GM19397 (cell line): ENCODE measurements around the gene SEZ6L.

Source experiments
- ATAC-seq: cut with Tn5 transposase; IDR thresholded peaks from one replicate; pipeline ENCODE4 v1.9.1; 2021; ENCODE audit warnings: mild to moderate bottlenecking, moderate library complexity; ENCODE audit not compliant: unreplicated experiment

Gene SEZ6L

DNA sequence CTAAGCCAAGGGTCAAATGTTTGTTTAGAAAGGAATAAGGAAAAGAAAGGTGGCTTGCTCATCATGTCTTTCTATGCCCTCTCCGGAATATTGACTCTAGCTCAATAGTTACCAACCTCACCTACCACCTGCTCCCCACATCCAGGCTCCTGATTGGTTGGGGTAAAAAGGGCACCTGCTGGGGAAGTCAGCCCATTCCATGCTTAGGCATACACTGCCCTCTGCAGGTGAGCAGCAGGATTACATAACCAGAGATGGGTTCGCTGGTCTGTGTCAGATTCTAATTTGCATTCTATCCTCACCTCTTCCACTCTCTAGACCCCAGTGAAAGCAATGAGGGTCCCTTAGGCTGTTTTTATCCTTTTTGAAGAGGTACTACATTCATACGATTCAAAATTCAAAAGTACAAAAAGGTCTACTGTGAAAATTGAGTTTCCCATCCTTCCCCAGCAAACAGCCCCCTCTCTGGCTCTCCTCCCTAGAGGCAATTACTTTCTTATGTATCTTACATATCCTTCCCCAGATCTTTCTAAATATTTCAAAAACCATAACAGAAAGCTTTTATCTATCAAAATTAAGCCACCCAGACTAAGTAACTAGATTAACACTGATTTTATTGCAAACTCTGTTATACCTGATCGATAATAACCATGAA lies 161.8 kb downstream of the SEZ6L start:
- no peak for ATAC-seq

DNA sequence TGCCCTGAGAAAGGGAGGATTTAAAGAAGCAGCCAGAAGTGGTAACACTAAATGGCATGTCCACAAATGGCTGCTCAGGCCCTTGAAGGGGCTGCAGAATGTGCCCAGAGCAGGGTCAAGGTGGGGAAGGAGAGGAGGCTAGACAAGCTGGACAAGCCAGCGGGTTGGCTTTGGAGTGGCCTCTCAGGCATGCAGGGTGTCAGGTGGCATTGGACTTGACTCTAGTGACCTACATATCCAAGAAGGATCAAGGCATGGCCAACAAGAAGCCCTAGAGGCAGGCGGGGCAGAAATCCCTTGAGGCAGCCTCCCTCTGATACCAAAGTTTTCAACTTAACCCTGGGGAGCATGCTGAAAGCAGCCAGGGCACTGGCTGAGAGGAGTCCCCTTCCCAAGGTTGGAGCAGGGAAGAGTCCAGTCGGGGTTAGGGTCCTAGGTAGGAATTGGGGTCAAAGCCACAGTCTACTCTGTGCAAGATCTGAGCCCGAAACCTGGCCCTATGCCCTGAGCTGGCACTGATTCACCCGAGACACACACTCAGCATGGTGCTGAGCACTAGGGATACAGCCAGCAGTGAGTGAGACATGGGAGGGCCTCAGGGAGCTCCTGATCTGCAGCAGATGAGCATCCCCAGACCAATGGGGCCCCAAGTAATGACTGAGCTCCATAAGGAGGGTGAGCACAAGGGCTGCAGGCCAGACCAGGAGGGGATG lies 164.0 kb downstream of the SEZ6L start:
- ATAC-seq, result no peak

DNA sequence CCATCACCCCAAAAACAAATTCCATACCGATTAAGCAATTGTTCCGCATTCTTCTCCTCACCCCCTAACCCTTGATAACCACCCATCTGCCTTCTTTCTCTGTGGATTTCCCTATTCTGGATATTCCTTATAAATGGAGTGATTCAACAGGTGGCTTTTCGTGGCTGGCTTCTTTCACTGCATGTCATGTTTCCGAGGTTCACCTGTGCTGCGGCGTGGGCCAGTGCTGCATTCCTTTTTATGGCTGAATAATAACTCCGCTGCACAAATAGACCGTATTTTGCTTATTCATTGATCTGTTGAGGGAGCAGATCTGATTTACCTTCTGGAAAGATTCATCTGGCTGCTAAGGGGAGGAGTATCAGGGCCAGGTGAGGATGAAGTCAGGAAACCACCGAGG lies 165.0 kb downstream of the SEZ6L start:
- no peak for ATAC-seq

DNA sequence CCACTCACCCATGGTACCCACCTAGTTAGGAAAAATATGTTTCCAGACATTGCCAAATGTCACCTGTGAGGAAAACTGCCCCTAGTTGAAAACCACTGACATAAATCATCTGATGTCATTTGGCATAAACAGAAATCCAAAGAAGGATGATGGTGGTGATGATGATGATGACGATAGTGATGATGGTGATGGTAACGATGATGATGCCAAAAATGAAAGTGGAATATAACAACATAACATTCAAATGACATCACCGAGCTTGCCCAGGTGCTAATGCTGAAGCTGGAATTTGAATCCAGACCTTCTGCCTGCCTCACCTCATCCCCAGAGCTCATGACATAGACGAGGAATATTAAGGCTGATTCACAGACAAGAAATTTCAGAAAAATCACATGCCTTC lies 167.5 kb downstream of the SEZ6L start:
- ATAC-seq, result no peak

DNA sequence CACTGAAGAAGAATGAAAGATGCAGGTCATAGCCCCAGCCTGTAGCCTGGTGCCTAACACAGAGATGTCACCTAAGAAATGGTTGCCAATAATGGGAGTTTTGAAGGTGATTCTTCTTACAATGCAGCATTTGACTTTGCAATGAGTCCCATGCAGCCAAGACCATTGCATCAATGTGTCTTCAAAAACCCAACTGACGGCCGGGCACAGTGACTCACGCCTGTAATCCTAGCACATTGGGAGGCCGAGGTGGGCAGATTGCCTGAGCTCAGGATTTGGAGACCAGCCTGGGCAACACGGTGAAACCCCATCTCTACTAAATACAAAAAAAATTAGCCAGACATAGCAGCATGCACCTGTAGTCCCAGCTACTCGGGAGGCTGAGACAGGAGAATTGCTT lies 170.5 kb downstream of the SEZ6L start:
- no peak for ATAC-seq

DNA sequence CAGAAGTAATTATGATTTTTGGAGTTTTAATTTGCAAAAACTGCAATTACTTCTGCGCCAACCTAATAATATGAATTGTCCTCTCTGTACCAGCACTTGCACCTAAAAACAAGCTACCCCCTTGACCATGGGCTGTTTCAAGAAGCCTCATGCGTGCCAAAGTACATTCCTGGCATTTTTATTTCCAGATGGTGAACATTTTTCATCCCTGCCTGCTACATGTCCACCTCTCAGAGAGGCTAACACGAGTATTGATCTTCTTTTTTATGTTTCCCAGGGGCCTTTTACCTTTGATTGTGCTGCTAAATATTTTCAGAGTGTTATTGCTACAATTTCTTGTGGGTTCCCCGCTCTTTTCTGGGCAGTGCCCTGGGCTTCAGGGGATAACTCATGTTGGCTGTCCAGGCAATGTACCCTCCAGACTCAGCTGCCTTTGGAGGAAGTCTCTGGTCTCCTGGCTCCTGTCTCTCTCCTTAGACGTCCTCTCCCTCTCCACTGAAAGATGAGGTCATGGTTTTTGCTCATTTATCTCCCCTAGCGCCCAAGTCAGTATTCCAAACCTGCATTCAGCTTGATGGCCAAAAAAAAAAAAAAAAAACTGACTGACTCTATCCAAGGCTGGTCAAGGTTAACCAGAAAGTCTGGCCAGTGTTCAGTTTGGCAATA lies 173.6 kb downstream of the SEZ6L start:
- ATAC-seq, result no peak

DNA sequence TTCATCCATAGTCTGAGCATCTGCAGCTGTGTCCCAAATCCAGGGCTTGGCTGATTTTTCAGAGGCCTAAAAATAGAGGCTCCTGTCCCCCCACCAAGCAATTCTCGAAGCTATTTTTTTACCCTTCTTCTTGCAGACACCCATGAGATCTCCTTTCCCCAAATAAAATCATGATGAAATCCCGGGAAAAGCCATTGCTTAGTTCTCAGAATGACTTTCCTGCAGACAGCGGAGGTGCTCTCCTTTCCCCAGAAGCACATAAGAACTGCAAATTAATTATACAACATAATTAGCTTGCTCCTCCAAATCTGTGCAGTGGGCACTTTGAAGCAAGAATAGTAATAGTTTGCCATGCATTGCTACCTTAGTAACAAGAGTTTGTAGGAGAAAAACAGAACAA lies 176.2 kb downstream of the SEZ6L start:
- ATAC-seq, result no peak

DNA sequence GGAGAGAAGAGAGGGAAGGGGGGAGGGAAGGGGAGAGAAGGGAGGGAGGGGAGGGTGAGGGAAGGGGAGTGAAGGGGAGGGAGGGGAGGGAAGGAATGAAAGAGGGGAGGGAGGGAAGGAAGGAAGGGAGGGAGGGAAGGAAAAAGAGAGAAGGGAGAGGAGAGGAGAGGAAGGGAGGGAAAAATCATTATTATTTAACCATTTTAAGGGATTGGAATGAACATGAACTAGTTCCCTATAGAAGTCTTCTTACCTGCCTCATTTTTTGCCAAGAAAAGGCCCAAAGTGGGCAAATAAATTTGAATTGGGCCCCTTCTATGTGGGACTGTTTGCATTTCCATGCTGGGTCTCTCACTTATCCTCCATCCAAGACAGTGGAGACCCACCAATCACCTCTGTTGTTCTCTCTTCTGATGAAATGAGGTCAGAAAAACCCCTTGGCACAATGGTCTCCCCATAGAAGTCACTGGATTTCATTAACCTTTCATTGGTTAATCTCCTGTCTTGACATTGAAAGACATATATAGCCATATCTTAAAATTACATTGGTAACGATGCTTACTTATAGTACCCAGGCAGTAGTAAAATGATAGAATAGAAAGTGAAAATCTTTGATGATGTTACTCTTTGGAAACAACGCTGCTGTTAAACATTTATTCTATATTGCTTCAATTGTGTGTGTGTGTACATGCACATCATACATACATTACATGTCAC lies 179.7 kb downstream of the SEZ6L start:
- no peak for ATAC-seq

DNA sequence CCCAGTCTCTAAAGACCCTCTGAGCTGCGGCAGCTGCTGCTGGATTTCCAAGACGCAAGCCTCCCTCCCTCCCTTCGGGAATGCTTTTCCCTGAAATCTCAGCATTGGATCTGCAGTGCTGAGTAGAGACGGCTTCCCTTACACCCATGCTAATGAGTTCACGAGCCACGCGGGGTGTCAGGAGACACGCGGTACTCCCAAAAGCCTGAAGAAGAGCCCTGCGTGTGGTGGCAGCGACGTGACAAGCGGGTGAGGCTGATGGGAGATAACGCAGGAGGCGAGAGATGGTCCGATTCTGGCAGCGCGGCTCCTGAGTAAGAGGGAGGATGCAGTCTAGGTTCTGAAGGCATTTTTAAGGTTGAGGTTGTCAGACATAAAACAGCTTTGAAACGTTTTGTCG lies 185.4 kb downstream of the SEZ6L start:
- no peak for ATAC-seq

DNA sequence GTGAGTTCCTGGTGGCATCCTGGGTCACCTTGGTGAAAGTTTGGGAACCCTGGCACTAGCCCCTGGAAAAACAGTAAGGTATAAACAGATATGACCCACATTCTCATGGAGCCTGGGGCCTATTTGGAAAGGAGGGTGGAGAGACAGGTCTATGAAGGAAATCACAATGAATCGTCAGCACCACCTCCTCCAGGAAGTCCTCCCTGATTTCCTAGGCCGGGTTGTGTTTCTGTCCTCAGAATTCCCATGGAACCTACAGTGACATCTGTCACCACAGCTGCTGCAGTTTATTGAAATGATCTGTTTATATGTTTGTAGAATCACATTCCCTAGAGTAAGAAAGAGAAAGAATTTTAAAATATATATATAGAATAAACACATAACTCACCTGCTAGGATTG lies 188.0 kb downstream of the SEZ6L start:
- ATAC-seq, result no peak

DNA sequence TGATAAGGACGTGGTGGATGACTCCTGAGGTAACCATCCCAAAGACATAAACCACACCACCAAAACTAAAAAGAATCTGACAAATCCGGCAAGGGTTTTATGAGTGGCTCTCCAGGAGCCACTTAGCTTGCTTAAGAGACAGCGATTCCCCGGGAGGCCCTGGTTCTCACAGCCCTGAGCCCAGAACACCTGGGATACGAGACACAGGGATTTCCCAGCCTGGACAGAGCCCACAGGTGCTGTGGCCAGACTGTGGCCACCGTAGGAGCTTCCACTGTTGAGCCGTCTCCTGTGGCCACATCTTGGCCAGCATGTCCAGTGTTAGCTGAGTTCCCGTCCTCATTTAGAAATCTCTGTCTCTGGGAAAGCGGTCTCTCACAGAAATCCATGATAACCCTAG lies 188.6 kb downstream of the SEZ6L start:
- no peak for ATAC-seq

DNA sequence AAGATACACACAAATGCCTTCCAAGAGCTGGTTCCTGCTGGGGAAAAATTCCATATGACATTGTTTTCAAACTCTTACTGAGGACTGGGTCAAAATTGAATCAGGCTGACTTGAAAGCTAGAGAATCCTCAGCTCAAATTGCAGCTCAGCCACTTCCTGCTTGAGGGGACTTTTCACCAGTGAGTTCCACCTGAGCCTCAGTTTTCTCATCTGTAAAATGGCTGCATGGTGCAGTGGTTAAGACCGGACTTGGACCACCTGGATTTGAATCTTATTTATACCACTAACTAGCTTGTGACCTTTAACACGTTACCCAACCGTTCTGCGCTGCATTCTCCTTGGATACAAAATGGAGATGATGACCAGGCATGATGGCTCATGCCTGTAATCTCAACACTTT lies 189.9 kb downstream of the SEZ6L start:
- no peak for ATAC-seq

DNA sequence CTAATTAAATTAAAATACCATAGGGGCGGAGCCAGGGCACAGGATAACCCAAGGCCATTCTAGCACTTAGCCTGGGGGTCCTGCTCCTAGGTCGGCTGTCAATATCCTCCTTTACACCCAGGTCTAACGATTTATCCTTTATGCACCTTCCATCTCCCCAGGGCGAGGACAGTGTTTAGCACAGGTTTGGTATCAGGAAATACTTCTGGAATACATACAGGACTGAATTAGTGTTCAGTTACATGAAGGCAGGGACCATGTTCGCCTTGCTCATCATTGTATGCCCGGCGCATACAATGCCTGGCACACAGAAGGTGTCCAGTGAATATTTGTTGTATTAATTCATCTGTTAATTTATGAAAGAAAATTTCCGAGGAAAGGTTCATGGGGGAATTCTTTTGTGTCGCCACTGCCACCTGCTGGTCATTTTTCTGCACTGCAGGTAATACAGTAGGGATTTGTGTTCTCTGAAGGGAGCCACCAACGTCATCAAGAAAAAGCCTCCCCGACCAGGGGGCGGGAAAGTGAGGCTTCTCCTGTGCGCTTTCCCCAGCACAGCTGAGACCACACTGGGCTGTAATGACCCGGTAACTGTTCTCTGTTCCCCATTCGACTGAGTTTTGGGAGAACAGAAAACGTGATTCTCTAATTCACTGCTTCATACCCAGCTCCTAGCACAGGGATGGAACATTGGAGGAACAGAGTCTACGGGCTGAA lies 191.1 kb downstream of the SEZ6L start:
- no peak for ATAC-seq

DNA sequence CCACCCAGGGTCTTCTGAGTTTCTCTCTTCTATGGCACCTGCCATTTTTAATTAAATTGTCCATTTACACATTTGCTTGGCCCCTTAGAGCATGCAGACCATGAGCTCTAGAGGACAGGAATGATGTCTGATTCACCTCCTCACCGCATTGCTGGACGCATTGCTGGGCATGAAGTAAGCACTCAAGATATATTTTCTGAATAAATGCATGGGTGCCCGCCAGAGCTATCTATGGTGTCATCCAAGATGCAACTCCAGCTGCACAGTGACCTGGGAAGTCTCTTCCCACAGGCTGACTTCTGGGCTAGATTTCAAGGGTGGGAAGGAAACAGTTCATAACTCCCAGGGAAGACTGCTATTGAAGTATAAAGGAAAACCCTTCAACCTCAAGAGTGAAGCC lies 193.2 kb downstream of the SEZ6L start:
- ATAC-seq, result no peak

DNA sequence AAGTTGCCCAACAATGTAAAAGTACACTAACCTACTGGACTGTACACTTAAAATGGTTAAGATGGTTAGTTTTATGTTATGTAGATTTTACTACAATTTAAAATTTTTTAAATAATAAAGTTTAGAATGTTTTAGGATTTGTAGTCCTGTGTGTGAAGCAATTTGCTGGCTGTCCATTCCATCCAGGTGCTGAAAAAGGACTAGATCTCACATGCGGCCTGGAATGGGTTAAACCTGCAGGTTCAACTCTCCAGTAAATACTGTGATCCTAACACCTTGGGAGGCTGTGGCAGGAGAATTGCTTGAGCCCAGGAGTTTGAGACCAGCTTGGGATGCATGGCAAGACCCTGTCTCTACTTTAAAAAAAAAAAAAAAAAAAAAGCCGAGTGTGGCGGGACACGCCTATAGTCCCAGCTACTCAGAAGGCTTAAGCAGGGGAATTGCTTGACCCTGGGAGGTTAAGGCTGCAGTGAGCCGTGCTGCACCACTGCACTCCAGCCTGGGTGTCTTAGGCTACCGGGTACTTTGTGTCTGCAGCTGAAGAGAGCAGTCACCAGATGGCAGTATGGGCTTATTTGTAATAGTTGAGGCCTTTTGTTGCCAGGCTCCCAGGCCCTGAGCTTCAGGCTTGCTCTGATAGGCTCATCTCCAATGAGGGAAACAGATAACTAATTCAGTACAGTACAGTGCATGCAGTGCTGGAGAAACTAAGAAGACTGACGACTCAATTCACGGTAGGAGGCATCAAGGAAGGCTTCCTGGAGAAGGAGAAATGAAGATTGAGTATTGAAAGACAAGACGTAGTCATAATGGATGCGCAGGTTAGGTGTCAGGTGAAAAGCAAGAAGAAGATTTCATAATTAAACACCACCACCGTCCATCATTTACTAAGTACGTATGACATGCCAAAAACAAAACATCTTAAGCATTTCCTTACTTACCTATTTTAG lies 195.1 kb downstream of the SEZ6L start:
- no peak for ATAC-seq

DNA sequence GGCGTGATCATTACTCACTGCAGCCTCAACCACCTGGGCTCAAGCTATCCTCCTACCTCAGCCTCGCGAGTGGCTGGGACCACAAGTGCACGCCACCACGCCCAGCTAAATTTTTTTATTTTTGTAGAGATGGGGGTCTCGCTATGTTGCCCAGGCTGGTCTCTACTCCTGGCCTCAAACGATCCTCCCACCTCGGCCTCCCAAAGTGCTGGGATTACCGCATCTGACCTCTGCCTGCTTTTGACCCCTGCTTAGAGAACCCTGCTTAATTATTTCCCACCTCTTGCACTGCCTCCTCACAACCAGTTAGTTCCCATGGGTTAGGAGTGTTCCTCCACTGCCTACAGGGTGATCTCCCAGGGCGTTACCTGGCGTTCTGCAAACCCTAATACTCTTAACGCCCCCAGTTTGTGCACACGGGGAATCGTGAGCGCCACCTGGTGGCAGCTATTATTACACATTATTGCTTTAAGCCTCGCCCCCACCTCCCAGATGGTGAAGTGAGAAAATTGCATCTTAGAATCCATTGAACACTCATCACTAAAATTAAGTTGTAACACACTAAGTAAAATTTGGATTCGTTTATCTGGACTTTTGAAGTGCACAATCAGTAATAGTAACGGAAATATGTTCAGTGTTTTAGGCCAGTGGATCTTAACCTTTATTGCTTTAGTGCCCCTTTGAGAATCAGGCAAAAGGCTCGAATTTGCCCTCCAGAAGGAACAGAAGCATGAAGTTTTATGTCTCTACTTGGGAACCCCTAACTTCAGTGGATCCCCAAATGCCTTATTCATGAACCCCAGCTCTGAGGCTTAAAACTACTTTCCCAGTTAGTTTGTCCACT lies 198.4 kb downstream of the SEZ6L start:
- no peak for ATAC-seq

DNA sequence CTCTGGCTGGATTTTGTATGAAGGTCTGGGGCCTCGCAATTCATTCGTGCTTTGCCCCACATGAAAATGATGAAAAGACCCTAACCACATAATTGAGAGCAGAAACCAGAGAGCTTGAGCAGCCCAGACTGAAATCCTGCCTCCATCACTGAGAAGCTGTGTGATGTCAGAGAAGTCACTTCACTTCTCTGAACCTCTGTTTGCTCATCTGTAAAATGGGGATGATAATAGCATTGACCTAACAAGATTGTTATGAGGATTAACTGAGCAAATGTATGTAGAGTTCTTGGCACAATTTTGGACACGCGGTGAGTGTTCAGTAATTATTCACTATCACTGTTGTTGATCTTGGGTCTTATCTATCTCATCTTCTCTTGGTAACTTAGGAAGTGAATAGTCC lies 203.6 kb downstream of the SEZ6L start:
- no peak for ATAC-seq

DNA sequence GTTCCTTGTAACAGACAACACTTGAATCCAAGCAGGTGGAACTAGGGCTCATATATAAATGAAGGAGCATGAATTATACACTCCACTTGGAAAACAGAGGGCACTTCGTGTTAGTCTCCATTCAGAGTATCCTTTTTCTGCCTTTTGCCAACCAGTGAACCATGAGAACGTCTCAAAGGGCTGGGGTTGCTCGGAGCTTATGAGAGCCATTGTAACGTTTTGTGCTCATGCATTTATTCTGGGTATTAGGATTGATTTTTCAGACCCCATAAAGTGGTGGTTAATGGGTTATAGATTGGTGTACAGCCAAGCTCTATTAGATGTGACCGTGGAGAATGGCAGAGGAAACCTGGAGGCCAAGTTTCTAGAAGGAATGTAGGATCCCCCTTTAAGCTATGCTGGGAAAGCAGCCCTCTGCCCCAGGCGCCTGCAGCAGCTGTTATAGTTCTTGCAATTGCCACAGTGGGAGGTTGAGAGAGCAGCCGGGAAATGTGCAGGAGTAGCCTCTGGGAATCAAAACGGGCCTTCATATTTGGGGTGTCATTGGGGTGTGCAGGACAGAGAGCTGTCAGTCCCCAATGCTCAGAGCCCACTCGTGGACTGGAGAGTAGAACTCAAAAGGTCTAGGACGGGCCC lies 205.2 kb downstream of the SEZ6L start:
- no peak for ATAC-seq
